SK-N-SH treated with all-trans-retinoic acid at 6 μM for 48 hours (cell line): ENCODE measurements around the gene SDC4.

Experiments used
- ATAC-seq: fragments of 200-7000 bp; cut with Tn5 transposase; 3 replicates; pipeline ENCODE4 v1.9.1; 2020; ENCODE audit warnings: mild to moderate bottlenecking, moderate library complexity
- ARNTL ChIP-seq: fragments of 450-650 bp; formaldehyde crosslinking; IDR thresholded peaks from 2 replicates; pipeline ENCODE4 v1.5.0; 2020; ENCODE audit warnings: low read depth, mild to moderate bottlenecking, moderate library complexity, borderline replicate concordance
- BACH2 ChIP-seq: fragments of 250-450 bp; sonication (Bioruptor Pico); IDR thresholded peaks from 2 replicates; pipeline ENCODE4 v1.9.0; 2021; ENCODE audit warnings: mild to moderate bottlenecking, borderline replicate concordance
- CREB5 ChIP-seq: fragments of 250-450 bp; sonication (Bioruptor Pico); IDR thresholded peaks from 2 replicates; pipeline ENCODE4 v1.5.1; 2020; ENCODE audit warnings: low read depth, mild to moderate bottlenecking, moderate library complexity
- CSDC2 ChIP-seq: fragments of 250-450 bp; sonication (Bioruptor Pico); IDR thresholded peaks from 2 replicates; pipeline ENCODE4 v1.5.0; 2020; ENCODE audit warnings: mild to moderate bottlenecking, moderate library complexity
- GLIS3 ChIP-seq: fragments of 250-450 bp; sonication (Bioruptor Pico); IDR thresholded peaks from 2 replicates; pipeline ENCODE4 v1.5.0; 2020; ENCODE audit warnings: mild to moderate bottlenecking, moderate library complexity
- ISL1 ChIP-seq: fragments of 250-450 bp; sonication (Bioruptor Pico); IDR thresholded peaks from 2 replicates; pipeline ENCODE4 v2.1.2; 2022; ENCODE audit warnings: mild to moderate bottlenecking, moderate library complexity
- OSR1 ChIP-seq: fragments of 250-450 bp; sonication (Bioruptor Pico); IDR thresholded peaks from 2 replicates; pipeline ENCODE4 v1.8.0; 2022; ENCODE audit warnings: moderate library complexity, mild to moderate bottlenecking, inconsistent platforms
- PATZ1 ChIP-seq: fragments of 250-450 bp; sonication (Bioruptor Pico); IDR thresholded peaks from 2 replicates; pipeline ENCODE4 v1.8.0; 2020; ENCODE audit warnings: mild to moderate bottlenecking, moderate library complexity, borderline replicate concordance
- POU6F1 ChIP-seq: fragments of 250-450 bp; sonication (Bioruptor Pico); IDR thresholded peaks from 2 replicates; pipeline ENCODE4 v1.8.0; 2021; ENCODE audit warnings: low read depth, mild to moderate bottlenecking, moderate library complexity, borderline replicate concordance
- PPARA ChIP-seq: fragments of 250-450 bp; sonication (Bioruptor Pico); IDR thresholded peaks from 2 replicates; pipeline ENCODE4 v1.5.0; 2020; ENCODE audit warnings: mild to moderate bottlenecking, borderline replicate concordance
- RARB ChIP-seq: fragments of 250-450 bp; sonication (Bioruptor Pico); IDR thresholded peaks from 2 replicates; pipeline ENCODE4 v1.8.0; 2021; ENCODE audit warnings: mild to moderate bottlenecking, moderate library complexity
- SNAI2 ChIP-seq: fragments of 250-450 bp; sonication (Bioruptor Pico); IDR thresholded peaks from 2 replicates; pipeline ENCODE4 v1.5.0; 2020; ENCODE audit warnings: mild to moderate bottlenecking, moderate library complexity
- TCF4 ChIP-seq: fragments of 250-450 bp; sonication (Bioruptor Pico); IDR thresholded peaks from 2 replicates; pipeline ENCODE4 v1.8.0; 2021; ENCODE audit warnings: mild to moderate bottlenecking, moderate library complexity, borderline replicate concordance
- TOX ChIP-seq: fragments of 250-450 bp; sonication (Bioruptor Pico); IDR thresholded peaks from 2 replicates; pipeline ENCODE4 v1.8.0; 2021; ENCODE audit warnings: mild to moderate bottlenecking, moderate library complexity, borderline replicate concordance
- ZC3H10 ChIP-seq: fragments of 250-450 bp; sonication (Bioruptor Pico); IDR thresholded peaks from 2 replicates; pipeline ENCODE4 v1.5.1; 2021; ENCODE audit warnings: mild to moderate bottlenecking, moderate library complexity
- ZFP3 ChIP-seq: fragments of 250-450 bp; sonication (Bioruptor Pico); IDR thresholded peaks from 2 replicates; pipeline ENCODE4 v1.5.0; 2020; ENCODE audit warnings: mild to moderate bottlenecking, moderate library complexity
- ZFP30 ChIP-seq: fragments of 450-650 bp; formaldehyde crosslinking; IDR thresholded peaks from 2 replicates; pipeline ENCODE4 v1.5.0; 2022; ENCODE audit warnings: mild to moderate bottlenecking, moderate library complexity
- ZNF565 ChIP-seq: fragments of 450-650 bp; formaldehyde crosslinking; conservative IDR thresholded peaks from 2 replicates; pipeline ENCODE4 v1.5.0; 2020; ENCODE audit warnings: low read depth, mild to moderate bottlenecking, moderate library complexity
- ZNF70 ChIP-seq: fragments of 450-650 bp; formaldehyde crosslinking; IDR thresholded peaks from 2 replicates; pipeline ENCODE4 v1.5.0; 2020; ENCODE audit warnings: mild to moderate bottlenecking, moderate library complexity
- ZNF8 ChIP-seq: fragments of 450-650 bp; formaldehyde crosslinking; IDR thresholded peaks from 2 replicates; pipeline ENCODE4 v1.5.0; 2020; ENCODE audit warnings: mild to moderate bottlenecking, moderate library complexity
- TF ChIP-seq, protein P1 (sequence below): fragments of 250-450 bp; sonication (Bioruptor Pico); IDR thresholded peaks from 2 replicates; pipeline ENCODE4 v1.5.1; 2021; ENCODE audit warnings: mild to moderate bottlenecking, moderate library complexity
- TF ChIP-seq, protein P2 (sequence below): fragments of 250-450 bp; sonication (Bioruptor Pico); IDR thresholded peaks from 2 replicates; pipeline ENCODE4 v1.5.0; 2020; ENCODE audit warnings: mild to moderate bottlenecking, moderate library complexity

Gene SDC4

DNA sequence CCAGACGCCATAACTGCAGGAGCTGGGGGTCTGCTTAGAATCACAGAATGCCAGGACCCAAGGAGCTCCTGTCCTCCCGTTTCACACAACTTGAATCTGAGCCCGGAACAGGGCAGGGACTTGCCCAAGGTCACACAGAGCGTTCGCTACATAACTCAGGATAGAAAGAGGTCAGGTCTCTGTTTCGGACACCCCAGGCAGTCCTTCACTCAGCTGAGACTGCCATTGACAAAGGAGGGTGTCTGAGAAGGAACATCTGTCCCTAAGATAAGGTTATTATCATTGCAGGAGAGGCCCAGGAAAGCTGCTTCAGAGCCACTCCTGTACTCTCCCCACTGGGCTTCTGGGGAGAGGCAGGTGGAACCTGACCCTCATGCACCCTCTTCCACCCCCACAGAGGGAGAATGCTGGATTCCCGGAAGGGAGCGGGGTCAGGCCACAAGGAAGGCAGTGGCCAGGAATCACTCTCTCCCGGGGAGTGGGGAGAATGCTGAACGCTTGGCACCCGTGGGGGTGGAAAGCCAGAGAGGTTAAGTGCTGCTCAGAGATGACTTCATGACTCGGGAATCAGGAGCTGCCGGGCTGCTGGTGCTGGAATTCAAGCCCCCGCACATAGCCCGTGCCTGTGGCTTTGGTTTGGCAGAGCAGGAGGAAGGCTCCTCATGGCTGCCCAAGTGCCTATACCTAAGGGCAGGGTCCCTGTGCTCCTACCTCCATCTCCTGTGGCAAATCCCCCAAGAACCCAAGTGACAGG lies 10.7 kb downstream of the SDC4 start:
- TF ChIP-seq, protein P1, sequence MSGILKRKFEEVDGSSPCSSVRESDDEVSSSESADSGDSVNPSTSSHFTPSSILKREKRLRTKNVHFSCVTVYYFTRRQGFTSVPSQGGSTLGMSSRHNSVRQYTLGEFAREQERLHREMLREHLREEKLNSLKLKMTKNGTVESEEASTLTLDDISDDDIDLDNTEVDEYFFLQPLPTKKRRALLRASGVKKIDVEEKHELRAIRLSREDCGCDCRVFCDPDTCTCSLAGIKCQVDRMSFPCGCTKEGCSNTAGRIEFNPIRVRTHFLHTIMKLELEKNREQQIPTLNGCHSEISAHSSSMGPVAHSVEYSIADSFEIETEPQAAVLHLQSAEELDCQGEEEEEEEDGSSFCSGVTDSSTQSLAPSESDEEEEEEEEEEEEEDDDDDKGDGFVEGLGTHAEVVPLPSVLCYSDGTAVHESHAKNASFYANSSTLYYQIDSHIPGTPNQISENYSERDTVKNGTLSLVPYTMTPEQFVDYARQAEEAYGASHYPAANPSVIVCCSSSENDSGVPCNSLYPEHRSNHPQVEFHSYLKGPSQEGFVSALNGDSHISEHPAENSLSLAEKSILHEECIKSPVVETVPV, result no peak
- TF ChIP-seq OSR1 (CRISPR knock-in tag), result no peak
- 0 out of 2 replicates have a peak, but pooled peaks have one; percentile 33 for TF ChIP-seq ZFP30 (CRISPR knock-in tag)
- TF ChIP-seq CSDC2 (CRISPR knock-in tag), result 0 out of 2 replicates have a peak, but pooled peaks have one; percentile 53
- TF ChIP-seq TOX (CRISPR knock-in tag), result no peak
- no peak for TF ChIP-seq SNAI2 (CRISPR knock-in tag)
- no peak for TF ChIP-seq GLIS3
- no peak for TF ChIP-seq ZFP3 (CRISPR knock-in tag)
- TF ChIP-seq CREB5 (CRISPR knock-in tag), result 0 out of 2 replicates have a peak, but pooled peaks have one; percentile 15
- TF ChIP-seq, protein P2, sequence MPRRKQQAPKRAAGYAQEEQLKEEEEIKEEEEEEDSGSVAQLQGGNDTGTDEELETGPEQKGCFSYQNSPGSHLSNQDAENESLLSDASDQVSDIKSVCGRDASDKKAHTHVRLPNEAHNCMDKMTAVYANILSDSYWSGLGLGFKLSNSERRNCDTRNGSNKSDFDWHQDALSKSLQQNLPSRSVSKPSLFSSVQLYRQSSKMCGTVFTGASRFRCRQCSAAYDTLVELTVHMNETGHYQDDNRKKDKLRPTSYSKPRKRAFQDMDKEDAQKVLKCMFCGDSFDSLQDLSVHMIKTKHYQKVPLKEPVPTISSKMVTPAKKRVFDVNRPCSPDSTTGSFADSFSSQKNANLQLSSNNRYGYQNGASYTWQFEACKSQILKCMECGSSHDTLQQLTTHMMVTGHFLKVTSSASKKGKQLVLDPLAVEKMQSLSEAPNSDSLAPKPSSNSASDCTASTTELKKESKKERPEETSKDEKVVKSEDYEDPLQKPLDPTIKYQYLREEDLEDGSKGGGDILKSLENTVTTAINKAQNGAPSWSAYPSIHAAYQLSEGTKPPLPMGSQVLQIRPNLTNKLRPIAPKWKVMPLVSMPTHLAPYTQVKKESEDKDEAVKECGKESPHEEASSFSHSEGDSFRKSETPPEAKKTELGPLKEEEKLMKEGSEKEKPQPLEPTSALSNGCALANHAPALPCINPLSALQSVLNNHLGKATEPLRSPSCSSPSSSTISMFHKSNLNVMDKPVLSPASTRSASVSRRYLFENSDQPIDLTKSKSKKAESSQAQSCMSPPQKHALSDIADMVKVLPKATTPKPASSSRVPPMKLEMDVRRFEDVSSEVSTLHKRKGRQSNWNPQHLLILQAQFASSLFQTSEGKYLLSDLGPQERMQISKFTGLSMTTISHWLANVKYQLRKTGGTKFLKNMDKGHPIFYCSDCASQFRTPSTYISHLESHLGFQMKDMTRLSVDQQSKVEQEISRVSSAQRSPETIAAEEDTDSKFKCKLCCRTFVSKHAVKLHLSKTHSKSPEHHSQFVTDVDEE (CRISPR knock-in tag), result no peak
- no peak for TF ChIP-seq ZNF70
- TF ChIP-seq TCF4 (CRISPR knock-in tag), result no peak
- no peak for TF ChIP-seq PPARA (CRISPR knock-in tag)
- peak; percentile 45; the same call in 1 of the 2 replicates for TF ChIP-seq PATZ1 (CRISPR knock-in tag)
- peak; percentile 51 for TF ChIP-seq ISL1 (CRISPR knock-in tag)
- no peak for TF ChIP-seq ZC3H10 (CRISPR knock-in tag)
- no peak for TF ChIP-seq ARNTL (CRISPR knock-in tag)
- no peak for TF ChIP-seq ZNF8 (CRISPR knock-in tag)
- TF ChIP-seq ZNF565, result no peak
- TF ChIP-seq BACH2 (CRISPR knock-in tag), result no peak
- no peak for TF ChIP-seq RARB (CRISPR knock-in tag)
- TF ChIP-seq, all 23 proteins: peak for 5
- peak; percentile 89 for ATAC-seq

DNA sequence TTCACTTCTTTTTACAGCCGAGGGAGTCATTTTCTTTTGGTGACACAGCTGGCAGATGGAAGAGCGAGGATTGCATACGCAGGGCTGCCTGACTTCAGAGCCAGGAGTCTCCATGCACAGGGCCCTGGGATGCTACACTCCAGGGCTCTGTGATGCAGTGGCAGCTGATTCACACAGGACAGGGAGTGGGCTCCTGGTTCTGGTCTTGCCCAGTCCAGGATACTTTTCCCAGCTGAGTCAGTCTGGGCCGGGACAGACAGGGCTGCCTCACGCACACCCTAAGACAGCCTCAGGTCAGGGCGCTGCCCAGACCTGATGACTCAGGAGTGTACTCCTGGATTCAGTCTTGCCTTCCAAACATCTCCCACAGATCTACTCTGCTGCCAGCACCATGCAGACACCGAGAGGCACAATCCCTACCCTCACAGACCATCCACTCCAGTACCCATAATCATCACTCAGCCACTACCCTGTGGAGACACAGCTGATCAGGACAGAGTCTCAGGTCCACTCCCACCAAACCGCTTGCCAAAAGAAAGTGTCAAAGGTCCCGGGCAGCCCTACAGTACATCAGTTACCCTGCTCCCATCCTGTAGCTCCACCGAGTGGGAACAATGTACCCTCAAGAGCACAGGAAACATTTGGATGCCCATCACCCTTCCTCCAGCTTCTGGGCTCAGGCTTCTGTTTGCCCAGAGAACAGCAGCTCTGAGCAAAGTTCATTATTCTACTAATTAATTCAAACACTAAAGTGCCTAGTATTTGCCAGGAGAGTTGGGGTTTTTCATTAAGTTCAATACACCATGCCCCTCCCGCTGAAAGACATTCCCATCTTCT lies 11.5 kb downstream of the SDC4 start:
- ATAC-seq, result peak; percentile 63
- no peak for TF ChIP-seq TCF4 (CRISPR knock-in tag)
- TF ChIP-seq PPARA (CRISPR knock-in tag), result no peak
- TF ChIP-seq ZFP30 (CRISPR knock-in tag), result no peak
- TF ChIP-seq SNAI2 (CRISPR knock-in tag), result no peak
- TF ChIP-seq, protein P2 (CRISPR knock-in tag), result no peak
- TF ChIP-seq TOX (CRISPR knock-in tag), result no peak
- TF ChIP-seq ZC3H10 (CRISPR knock-in tag), result no peak
- no peak for TF ChIP-seq ARNTL (CRISPR knock-in tag)
- TF ChIP-seq POU6F1 (CRISPR knock-in tag), result no peak
- TF ChIP-seq, all 23 proteins: peak for 0
